Stimulated activated CD4-positive, alpha-beta T cell treated with anti-CD3 and anti-CD28 coated beads, Interleukin-12 subunit alpha, Interleukin-12 subunit beta, amount 100 ng/mL, for 48 hours (primary cell): ENCODE results near the gene RAB11FIP3.

Source experiments
- DNase-seq, 3 donors: peaks; one replicate each; pipeline ENCODE4 v3.0.0-alpha.2; 2020; ENCODE audit warnings: low read depth in 2 of 3, low spot score in 1 of 3

Gene RAB11FIP3

DNA sequence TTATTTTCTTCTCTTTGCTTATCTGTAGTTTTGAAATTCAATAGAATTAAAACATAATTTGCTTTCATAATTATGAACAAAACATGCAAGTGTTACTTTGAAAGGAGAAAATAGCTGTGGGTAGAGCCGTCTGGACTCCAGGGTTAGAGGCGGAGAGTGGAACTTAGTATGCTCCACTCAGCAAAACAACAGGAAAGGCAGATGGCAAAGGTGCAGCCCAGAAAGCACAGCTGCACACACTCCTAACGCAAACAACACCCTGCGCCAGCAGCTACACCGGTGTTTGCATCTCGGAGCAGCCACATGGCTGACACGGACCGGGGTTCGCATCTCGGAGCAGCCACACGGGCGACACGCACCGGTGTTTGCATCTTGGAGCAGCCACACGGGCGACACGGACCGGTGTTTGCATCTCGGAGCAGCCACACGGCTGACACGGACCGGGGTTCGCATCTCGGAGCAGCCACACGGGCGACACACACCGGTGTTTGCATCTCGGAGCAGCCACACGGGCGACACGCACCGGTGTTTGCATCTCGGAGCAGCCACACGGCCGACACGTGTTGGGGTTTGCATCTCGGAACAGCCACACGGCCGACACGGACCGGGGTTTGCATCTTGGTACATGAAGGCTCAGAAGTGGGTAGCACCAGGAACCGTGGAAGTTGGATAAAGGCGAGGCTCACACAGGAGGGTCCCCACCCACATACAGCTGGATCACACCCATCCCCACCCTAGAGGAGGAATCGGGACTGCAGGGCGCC lies 89.9 kb downstream of the RAB11FIP3 start:
- no peak for DNase-seq

DNA sequence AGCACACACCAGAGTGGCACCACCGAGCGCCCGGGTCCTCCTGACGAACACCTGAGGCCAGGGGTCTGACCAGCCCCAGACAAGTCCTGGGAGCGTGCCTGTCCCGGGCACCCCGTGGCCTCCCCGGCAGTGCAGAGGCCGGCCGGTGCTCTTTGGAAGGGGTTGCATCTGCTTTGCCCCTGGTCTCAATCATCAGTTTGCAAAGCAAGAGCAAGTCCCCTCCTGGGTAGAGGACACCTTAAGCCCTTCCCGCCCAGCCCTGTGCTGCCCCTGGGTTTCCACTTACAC lies 90.4 kb downstream of the RAB11FIP3 start:
- no peak for DNase-seq

GRCh38 chr16:516301-516700 lies 90.9 kb downstream of the RAB11FIP3 start:
- no peak for DNase-seq

GRCh38 chr16:518858-519257 lies 93.4 kb downstream of the RAB11FIP3 start:
- no peak for DNase-seq

DNA sequence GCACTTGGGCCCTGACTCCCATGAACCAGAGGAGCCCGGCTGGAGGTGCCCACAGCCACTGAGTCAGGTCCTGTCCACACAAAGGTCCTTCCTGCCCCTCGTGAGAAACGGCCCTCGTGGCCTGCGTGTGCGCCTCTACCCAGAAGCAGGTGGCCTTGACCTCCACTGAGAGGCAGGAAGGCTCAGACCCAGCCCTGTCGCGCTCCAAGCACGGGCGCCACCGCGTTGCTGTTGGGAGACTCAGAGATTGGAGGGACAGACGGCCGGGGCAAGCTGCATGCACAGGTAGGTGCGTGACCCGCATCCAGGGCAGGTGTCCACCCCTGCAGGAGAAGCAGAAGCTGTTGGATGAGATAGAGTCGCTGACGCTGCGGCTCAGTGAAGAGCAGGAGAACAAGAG lies 94.0 kb downstream of the RAB11FIP3 start:
- DNase-seq, result no peak

- DNase-seq, result no peak
Observed at GRCh38 chr16:519841-520687, 94.6 kb downstream of the RAB11FIP3 start.

GRCh38 chr16:520847-521246 lies 95.4 kb downstream of the RAB11FIP3 start:
- no peak for DNase-seq

DNA sequence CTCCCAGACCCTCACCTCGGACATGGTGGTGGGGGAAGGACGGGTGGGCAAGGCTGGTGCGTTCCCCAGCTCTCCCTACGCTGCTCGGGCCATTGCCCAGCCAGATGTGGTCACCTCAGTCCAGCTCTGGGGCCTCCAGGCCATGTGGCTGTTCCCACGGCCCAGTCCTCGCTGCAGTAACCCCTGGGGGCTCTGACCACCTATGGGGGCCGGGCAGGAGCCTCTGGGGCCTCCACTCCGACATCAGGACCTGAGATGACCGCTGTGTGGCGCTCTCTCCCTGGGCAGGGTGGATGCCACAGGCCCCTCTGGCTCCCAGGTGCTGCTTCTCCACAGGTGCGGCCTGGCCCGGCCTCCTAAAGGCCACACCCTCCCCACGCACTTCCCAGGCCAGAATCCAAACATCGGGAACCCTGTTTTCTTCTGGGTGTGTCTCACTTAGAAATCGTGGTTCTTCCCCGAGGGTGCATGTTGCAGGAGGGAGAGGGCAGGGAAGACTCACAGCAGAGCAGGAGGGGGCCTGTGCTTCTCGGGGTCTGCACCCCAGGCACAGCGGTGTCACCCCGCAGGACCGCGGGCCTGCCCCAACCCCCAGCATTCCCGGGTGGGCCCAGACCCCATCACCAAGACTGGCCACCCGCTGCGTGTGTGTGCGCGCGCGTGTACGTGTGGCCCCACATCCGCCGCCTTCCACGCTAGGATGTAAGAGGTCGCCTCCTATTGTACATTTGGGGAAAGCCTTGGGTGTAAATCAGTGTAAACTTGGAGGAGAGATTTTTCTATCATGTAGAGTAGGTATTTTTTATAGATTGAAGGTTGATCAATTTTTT lies 96.1 kb downstream of the RAB11FIP3 start:
- no peak for DNase-seq

- DNase-seq, result no peak
Observed at GRCh38 chr16:522320-523096, 97.1 kb downstream of the RAB11FIP3 start.

DNA sequence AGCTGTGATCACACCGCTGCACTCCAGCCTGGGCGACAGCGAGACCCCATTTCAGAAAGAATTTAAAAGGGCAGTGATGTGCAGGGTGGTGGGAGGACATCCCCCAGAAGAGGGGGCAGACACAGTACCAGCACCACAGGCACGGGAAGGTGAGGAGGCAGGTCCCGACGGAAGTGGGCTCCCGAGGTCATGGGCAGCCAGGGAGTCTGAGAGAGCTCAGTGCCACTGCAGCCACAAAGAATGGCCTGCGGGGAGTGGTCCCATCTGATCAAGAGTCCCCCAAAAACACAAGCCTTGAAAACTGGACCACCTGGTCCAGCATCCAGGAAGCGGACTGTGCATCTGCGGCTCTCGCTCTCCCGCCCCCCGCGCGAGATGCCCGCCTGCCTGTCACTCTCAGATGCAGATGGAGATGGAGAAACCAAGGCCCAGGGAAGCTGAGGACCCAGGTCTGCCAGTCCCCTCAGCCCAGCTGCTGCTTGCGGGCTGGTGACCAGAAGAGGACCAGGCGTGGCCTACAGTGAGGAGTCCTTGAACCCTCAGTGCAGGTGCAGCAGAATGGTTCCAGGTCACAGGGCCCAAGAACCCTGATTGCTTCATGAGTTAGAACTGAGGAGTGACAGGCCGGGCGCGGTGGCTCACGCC lies 97.8 kb downstream of the RAB11FIP3 start:
- DNase-seq, result no peak

DNA sequence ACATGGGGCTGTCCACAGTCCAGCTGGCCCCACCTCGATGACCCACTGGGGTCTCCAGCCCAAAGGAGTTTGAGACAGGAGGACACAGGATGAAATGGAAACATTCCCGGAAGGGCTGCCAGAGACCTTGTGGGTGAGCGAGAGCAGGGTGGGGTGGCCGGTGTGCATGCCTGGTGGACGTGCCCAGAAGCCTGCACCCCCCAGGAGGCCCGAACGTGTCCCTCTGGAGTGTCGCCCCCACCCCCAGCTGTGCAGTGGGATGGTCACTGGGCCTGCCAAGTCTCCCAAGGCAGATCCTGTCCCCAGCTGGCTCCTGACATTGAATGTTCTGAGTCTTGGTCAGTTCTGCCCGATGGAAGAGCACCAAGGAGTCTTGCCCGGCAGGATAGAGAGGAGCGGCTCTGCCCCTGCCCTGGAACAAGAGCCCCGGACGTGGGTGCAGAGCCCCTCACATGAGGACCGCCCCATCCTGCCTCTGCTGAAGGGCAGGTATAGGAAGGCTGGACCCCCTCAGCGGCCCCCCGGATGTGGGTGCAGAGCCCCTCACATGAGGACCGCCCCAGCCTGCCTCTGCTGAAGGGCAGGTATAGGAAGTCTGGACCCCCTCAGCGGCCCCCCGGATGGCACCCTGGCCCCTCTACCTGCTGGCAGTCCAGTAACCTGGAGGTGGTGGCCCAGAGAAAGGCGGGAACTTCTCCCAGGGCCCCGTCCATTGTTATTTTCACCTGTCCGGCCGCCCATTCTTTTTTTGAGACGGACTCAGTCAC lies 99.0 kb downstream of the RAB11FIP3 start:
- no peak for DNase-seq

DNA sequence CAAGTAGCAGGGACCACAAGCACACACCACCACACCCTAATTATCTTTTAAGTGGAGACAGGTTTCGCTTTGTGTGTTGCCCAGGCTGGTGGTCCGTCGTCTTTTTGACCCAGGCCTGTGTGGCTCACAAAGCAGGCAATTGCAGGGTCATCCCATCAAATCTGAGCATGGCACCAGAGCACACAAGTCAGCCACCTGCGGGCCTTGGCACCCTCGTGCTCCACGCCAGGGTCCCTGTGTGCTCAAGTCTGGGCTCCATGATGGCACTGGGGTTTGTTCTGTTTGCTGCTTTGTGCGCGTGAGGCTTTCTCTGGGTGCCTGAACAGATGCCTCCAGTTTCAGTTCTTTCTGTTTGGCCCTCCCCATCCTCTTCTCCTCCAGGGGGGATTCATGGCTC lies 99.7 kb downstream of the RAB11FIP3 start:
- DNase-seq, result peak in 1 of 3 donors; percentile 12

DNA sequence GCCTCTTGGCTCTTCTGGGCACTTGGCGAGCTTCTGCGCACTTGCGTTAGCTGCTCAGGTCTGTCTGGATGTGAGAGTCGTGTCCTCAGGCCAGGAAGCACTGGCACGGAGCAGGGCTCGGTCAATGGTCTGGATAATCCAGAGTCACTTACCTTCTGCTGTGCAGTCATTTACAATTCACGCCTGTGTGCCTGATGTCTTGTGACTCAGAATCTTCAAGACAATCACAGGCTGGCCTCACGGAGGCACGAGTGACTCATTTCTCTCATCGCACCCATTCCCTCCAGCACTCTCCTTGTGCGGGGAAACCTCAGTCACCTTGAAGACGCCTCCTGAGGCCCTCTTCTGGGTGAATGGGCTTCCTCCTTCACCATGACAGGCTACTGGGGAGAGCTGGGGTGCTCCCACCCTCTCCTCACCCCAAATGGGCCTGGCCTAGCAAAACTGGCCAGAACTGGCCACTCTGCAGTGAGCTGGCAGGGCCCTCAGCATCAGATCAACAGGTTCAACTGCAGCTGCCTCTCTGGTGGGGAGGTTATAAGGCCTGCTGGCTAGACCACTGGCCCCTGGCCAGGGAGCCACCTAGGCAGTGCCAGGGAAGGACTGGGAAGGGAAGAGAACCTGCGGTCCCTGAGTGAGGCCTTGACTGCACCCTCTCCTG lies 100.2 kb downstream of the RAB11FIP3 start:
- peak; percentile 66 to 80 (median 68) for DNase-seq

- DNase-seq, result peak in 2 of 3 donors; percentile 13 to 15
Observed at GRCh38 chr16:526181-527014, 100.9 kb downstream of the RAB11FIP3 start.

GRCh38 chr16:527015-527903 lies 101.8 kb downstream of the RAB11FIP3 start, which contains the start of gene CAPN15:
Gene CAPN15, plus strand, starts transcription at chr16:527712. Its CDS starts 19,127 bp downstream, at chr16:546839.
- DNase-seq, result peak; percentile 75 to 84 (median 76)

GRCh38 chr16:528111-529011 lies 102.9 kb downstream of the RAB11FIP3 start:
- DNase-seq, result peak; percentile 18 to 28 (median 21)
